Activated naive CD4-positive, alpha-beta T cell (primary cell): ENCODE data around the gene KIAA1958.

Experiments
- DNase-seq, 4 experiments: peaks; one replicate each; lab custom pipeline; 2025; lab: John Stamatoyannopoulos, UW

Gene KIAA1958

GRCh38 chr9:112530751-112531205 is 44.2 kb downstream of the KIAA1958 start:
- DNase-seq = no peak

GRCh38 chr9:112531666-112532282 is 45.1 kb downstream of the KIAA1958 start:
- DNase-seq = no peak

GRCh38 chr9:112532427-112532826 is 45.8 kb downstream of the KIAA1958 start:
- no peak for DNase-seq

- DNase-seq = no peak
Measured at GRCh38 chr9:112533660-112534059, 47.0 kb downstream of the KIAA1958 start.

GRCh38 chr9:112535301-112535700 is 48.7 kb downstream of the KIAA1958 start:
- DNase-seq = no peak

- no peak for DNase-seq
Measured at GRCh38 chr9:112535811-112536210, 49.2 kb downstream of the KIAA1958 start.

GRCh38 chr9:112537561-112537960 is 50.9 kb downstream of the KIAA1958 start:
- no peak for DNase-seq

- no peak for DNase-seq
Measured at GRCh38 chr9:112540800-112541199, 54.2 kb downstream of the KIAA1958 start.

GRCh38 chr9:112541685-112542084 is 55.1 kb downstream of the KIAA1958 start:
- no peak for DNase-seq

GRCh38 chr9:112542593-112543292 is 56.1 kb downstream of the KIAA1958 start:
- no peak for DNase-seq

GRCh38 chr9:112544477-112544876 is 57.9 kb downstream of the KIAA1958 start:
- DNase-seq = no peak

- no peak for DNase-seq
Measured at GRCh38 chr9:112545237-112545636, 58.6 kb downstream of the KIAA1958 start.

GRCh38 chr9:112546149-112547012 is 59.8 kb downstream of the KIAA1958 start:
- no peak for DNase-seq

GRCh38 chr9:112548051-112548440 is 61.4 kb downstream of the KIAA1958 start:
- DNase-seq = no peak

GRCh38 chr9:112548836-112549595 is 62.4 kb downstream of the KIAA1958 start:
- DNase-seq = no peak

- no peak for DNase-seq
Measured at GRCh38 chr9:112550531-112550930, 63.9 kb downstream of the KIAA1958 start.

- DNase-seq = no peak
Measured at GRCh38 chr9:112551641-112552040, 65.0 kb downstream of the KIAA1958 start.

GRCh38 chr9:112552229-112553056 is 65.8 kb downstream of the KIAA1958 start:
- DNase-seq = no peak

- DNase-seq = no peak
Measured at GRCh38 chr9:112553256-112553826, 66.7 kb downstream of the KIAA1958 start.

GRCh38 chr9:112554516-112554915 is 67.9 kb downstream of the KIAA1958 start:
- no peak for DNase-seq
